ENCODE measurements around the gene CIAPIN1. TPM values are rescaled to one million over a fixed set of nuclear protein-coding genes. Genes with fewer than 3 reads are reported as not detected.

Gene CIAPIN1
- total RNA-seq, 1 experiment from 2014 or later = 68.5 TPM

DNA sequence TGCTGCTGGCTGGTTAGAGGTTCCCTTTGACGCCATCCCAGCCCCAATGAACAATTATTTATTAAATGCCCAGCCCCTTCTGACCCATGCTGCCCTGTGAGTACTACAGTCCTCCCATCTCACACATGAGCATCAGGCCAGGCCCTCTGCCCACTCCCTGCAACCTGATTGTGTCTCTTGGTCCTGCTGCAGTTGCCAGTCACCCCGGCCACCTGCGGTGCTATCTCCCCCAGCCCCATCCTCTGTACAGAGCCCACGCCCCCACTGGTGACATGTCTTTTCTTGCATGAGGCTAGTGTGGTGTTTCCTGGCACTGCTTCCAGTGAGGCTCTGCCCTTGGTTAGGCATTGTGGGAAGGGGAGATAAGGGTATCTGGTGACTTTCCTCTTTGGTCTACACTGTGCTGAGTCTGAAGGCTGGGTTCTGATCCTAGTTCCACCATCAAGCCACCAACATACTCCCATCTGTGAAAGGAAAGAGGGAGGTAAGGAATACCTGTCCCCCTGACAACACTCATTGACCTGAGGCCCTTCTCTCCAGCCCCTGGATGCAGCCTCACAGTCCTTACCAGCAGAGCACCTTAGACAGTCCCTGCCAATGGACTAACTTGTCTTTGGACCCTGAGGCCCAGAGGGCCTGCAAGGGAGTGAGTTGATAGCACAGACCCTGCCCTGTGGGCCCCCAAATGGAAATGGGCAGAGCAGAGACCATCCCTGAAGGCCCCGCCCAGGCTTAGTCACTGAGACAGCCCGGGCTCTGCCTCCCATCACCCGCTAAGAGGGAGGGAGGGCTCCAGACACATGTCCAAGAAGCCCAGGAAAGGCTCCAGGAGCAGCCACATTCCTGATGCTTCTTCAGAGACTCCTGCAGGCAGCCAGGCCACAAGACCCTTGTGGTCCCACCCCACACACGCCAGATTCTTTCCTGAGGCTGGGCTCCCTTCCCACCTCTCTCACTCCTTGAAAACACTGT is 63.6 kb downstream of the CIAPIN1 start:
- H4K20me1 ChIP-seq (ENCODE audit: insufficient read depth) = no peaks in the 10 kb centered on the region
- DNase-seq (ENCODE audit: low read depth, low spot score) (no peak), ATAC-seq (peak; percentile 60)
- BruUV-seq (replicated peaks) = no TSS peak
- H2AFZ ChIP-seq (ENCODE audit: low read depth, low read length, poor library complexity, severe bottlenecking) = peak overlapping the region; percentile 41
- 0 out of 2 replicates have a peak, but pooled peaks cover 3% of the 10 kb centered on the region for H3K27me3 ChIP-seq (ENCODE audit: insufficient read depth, low read length)
- H3K4me3 ChIP-seq (replicated peaks in 1 of 2; ENCODE audit: low read depth in 1 of 2, low read length in 2 of 2) = no peak overlapping the region
- H3K9ac ChIP-seq (ENCODE audit: low read length) = no peak overlapping the region
- no peaks in the 10 kb centered on the region for H3K79me2 ChIP-seq (ENCODE audit: insufficient read depth, low read length)
- H3K36me3 ChIP-seq (ENCODE audit: control insufficient read depth in 1 of 2, insufficient read depth in 2 of 2, low read length in 2 of 2) = no peaks in the 10 kb centered on the region
- RAD21 ChIA-PET (ENCODE audit: low non-redundant PET in 1 of 2, low total read pairs in 2 of 2, uncharacterized antibody in 2 of 2, unreplicated experiment in 2 of 2) = no interaction called here
- TF ChIP-seq RAD21 (IDR thresholded peaks at IDR 0.05; ENCODE audit: low read depth) (no peak), CBX3 (IDR thresholded peaks at IDR 0.05; ENCODE audit: low read depth) (no peak), POLR2A (IDR thresholded peaks at IDR 0.05; ENCODE audit: borderline replicate concordance, extremely low read depth, insufficient read depth, insufficient read length) (no peak), FOSL1 (IDR thresholded peaks at IDR 0.05; ENCODE audit: low read depth) (no peak), EZH2phosphoT487 (IDR thresholded peaks at IDR 0.05; ENCODE audit: borderline replicate concordance) (no peak), YY1 (IDR thresholded peaks at IDR 0.05; ENCODE audit: extremely low read depth, insufficient replicate concordance, low read depth, low read length) (no peak), ELF1 (IDR thresholded peaks at IDR 0.05; ENCODE audit: borderline replicate concordance, low read depth) (no peak)
- peaks cover 0 to 17% of the 10 kb centered on the region in 2 experiments; a peak in 2 of 4 replicates for H3K4me1 ChIP-seq (ENCODE audit: control insufficient read depth in 1 of 2, insufficient read depth in 2 of 2, low read length in 2 of 2)
- H3K9me2 ChIP-seq (ENCODE audit: insufficient read depth) = no peaks in the 10 kb centered on the region
- no peak overlapping the region for H3K27ac ChIP-seq (ENCODE audit: low read depth, low read length)
- intact Hi-C loops (cut with micrococcal nuclease) = no loop called here
- CTCF ChIA-PET = interaction anchor here (0.6 kb wide), 1 partner anchor 399 kb away, joined by 3 read pairs; no protein-coding TSS in a partner anchor
- no peaks in the 10 kb centered on the region for H3K9me3 ChIP-seq (ENCODE audit: control insufficient read depth in 1 of 2, insufficient read depth in 1 of 2, low read depth in 1 of 2, low read length in 2 of 2)
- POLR2A ChIA-PET = interaction anchor here (0.9 kb wide), 1 partner anchor 34 kb away, joined by 3 read pairs; no protein-coding TSS in a partner anchor
- peak overlapping the region; percentile 16; the same call in 1 of the 2 replicates for H3K4me2 ChIP-seq (ENCODE audit: low read length)
